HUES48 (cell line): Measurements from ENCODE around the gene GNAI3.

Experiments
- H3K27ac ChIP-seq: one replicate; pipeline ENCODE4 v1.7.0; 2013; ENCODE audit warnings: low read depth, low read length, inconsistent platforms
- H3K27me3 ChIP-seq: 2 replicates; pipeline ENCODE4 v1.6.1; 2013; ENCODE audit warnings: mild to moderate bottlenecking, low read length; ENCODE audit not compliant: control insufficient read depth, insufficient read depth
- H3K36me3 ChIP-seq: 2 replicates; pipeline ENCODE4 v1.6.1; 2013; ENCODE audit warnings: low read length; ENCODE audit not compliant: control insufficient read depth, insufficient read depth
- H3K4me1 ChIP-seq: 2 replicates; pipeline ENCODE4 v1.6.1; 2013; ENCODE audit warnings: mild to moderate bottlenecking, low read length; ENCODE audit not compliant: control insufficient read depth, insufficient read depth
- H3K4me3 ChIP-seq: 2 replicates; pipeline ENCODE4 v1.5.1; 2013; ENCODE audit warnings: mild to moderate bottlenecking, low read depth, low read length
- H3K9ac ChIP-seq: 2 replicates; pipeline ENCODE4 v1.6.1; 2013; ENCODE audit warnings: mild to moderate bottlenecking, low read depth, low read length, moderate library complexity
- H3K9me3 ChIP-seq: 2 replicates; pipeline ENCODE4 v1.6.1; 2013; ENCODE audit warnings: low read length; ENCODE audit not compliant: control insufficient read depth, insufficient read depth

Gene GNAI3

DNA sequence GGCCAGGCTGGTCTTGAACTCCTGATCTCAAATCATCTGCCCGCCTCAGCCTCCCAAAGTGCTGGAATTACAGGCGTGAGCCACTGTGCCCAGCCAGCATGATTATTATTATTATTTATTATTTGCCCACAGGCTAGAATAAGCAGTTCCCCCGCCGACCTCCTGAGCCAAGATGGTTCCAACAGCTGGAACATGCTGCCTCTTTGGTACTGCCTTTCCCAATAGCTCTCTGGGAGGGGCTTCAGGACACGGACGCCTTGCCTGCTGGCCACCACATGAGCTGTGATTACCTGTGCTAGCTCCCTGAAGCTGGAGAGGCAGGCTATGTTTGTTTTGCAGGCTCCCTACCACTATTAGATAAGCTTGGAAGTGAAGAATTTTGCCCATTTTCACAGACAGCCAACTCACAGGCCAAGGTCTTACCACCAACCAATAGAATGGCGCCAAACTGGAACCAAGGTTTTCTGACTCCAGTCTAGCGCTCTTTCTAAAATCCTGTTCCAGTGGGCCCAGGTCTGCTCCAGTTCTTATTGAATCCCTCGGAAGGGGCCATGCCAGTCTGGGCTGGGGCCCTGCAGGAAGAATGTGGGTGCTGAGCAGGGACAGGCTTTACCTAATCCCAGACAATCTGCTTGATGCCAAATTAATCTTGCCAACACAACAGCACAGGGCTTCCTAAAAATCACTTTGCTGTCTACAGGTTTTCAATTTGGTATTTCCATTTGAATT lies 10.8 kb upstream of the GNAI3 start:
- no peak overlapping the region for H3K9ac ChIP-seq
- H3K4me3 ChIP-seq = no peak overlapping the region
- no peaks in the 10 kb centered on the region for H3K36me3 ChIP-seq

DNA sequence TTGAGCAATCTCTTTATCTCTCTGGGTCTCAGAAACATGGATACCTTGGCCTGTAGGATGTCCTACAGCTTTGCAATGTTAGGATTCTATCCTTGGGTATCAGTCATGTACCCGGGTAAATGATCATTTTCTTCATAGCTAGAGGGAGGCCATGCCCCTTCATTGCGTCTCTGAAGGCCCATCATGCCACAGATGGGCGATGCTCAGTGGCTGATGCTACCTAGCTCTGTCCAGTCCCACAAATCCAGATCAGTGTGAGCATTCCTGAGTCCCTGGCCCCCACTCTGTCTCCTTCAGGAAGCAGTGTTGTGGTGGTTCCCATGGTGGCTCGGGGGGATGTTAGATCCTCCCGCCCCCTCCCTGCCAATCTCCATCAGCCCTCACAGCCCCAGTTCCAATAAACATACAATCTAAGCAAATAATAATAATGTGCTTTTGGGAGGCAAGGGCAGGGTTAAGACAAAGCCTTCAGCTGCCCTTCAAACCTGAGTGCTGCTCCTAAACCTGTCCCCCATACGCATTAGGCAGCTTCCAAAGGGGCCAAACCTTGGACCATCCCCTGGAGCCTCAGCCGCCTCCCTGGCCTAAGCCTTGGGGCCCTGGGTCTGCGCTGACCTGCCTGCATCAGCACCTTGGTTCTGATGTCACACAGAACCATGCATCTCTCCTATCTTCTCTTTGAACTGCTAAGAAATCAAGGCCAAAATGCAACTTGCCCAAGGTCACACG lies 9.4 kb upstream of the GNAI3 start:
- H3K36me3 ChIP-seq = no peaks in the 10 kb centered on the region
- H3K4me1 ChIP-seq = peaks cover 5% of the 10 kb centered on the region; the same call in 1 of the 2 replicates
- no peak overlapping the region for H3K27ac ChIP-seq
- no peaks in the 10 kb centered on the region for H3K27me3 ChIP-seq
- H3K9ac ChIP-seq = no peak overlapping the region
- no peaks in the 10 kb centered on the region for H3K9me3 ChIP-seq
- no peak overlapping the region for H3K4me3 ChIP-seq

More for the DNA sequence above, 10.8 kb upstream of the GNAI3 start:
- Histone ChIP-seq H3K27me3 (no peaks in the 10 kb centered on the region), H3K9me3 (no peaks in the 10 kb centered on the region), H3K27ac (no peak overlapping the region), H3K4me1 (peaks cover 6% of the 10 kb centered on the region; the same call in 1 of the 2 replicates)

DNA sequence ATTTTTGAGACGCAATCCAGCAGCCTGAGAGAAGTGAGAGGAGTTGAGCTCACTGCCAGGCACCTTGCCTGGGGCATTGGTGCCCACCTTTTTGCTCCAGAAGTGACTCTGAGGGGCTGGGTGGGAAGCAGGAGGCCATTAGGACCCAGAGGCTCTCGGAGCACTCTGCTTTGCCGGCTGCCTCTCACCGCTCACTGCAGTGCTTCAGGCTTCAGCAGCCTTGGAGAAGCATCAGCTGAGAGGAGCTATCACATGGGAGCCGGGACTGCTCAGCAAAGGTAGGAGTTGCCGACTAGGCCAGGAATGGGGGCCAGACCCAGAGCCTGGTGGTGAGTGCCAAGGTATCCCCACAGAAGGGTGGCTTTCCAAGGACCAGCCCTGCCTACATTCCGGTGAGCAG lies 8.7 kb upstream of the GNAI3 start, which contains the start of gene GPR61:
Gene GPR61 (plus strand): TSS at position 197 of the 400 bp plus-strand sequence. CDS start 3,151 bp downstream, outside the sequence.
- no peak within 1 kb of the TSS for H3K27ac ChIP-seq
- H3K9me3 ChIP-seq = no peaks in the 10 kb centered on the region
- H3K9ac ChIP-seq = no peak within 1 kb of the TSS
- no peak within 1 kb of the TSS; the same call in 1 of the 2 replicates for H3K4me3 ChIP-seq
- H3K27me3 ChIP-seq = no peaks in the 10 kb centered on the region
- H3K36me3 ChIP-seq = no peaks in the 10 kb centered on the region
- H3K4me1 ChIP-seq = peaks cover 5% of the 10 kb centered on the region; the same call in 1 of the 2 replicates

DNA sequence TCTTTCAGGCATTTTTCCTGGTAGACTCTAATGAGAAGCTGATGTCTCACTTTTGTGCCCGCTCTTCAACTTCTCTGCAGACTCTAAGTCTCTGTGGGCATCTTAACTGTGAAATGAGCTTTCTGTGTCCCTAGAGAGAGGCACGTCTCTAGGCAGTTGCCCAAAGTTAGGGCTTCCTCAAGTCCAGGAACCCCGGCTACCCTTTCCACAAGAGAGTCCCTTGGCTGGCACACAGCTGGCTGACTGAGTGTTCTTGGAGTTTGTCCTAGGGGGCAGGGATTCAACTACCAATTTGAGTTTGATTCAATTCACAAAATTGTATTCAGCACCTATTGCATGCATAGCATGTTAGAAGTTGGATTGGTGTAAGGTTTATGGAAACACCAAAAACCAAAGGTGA lies 7.3 kb upstream of the GNAI3 start:
- Histone ChIP-seq H3K4me1 (peaks cover 5% of the 10 kb centered on the region), H3K4me3 (no peak overlapping the region), H3K36me3 (no peaks in the 10 kb centered on the region), H3K27me3 (no peaks in the 10 kb centered on the region), H3K9ac (no peak overlapping the region), H3K27ac (no peak overlapping the region), H3K9me3 (no peaks in the 10 kb centered on the region)

DNA sequence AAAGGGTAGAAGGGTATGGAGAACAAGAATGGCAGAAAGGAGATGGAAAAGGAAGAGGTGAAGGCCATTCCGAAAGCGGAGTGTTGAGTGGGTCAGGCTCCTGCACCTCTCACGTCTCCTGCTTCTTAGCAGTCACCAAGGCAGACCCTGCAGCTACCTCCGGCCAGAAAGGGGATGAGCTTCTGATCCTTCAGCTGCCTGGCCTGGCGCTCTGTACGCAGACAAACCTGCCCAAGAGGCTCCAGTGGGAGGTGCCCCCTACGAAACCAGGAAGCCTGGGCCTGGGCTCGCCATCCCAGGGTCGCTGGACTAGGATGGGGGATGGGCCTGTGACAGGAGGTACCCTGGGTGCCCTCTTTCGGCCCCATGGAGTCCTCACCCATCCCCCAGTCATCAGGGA lies 5.8 kb upstream of the GNAI3 start:
- no peaks in the 10 kb centered on the region for H3K36me3 ChIP-seq
- H3K27ac ChIP-seq = no peak overlapping the region
- no peak overlapping the region for H3K9ac ChIP-seq
- H3K27me3 ChIP-seq = no peaks in the 10 kb centered on the region
- H3K4me1 ChIP-seq = peaks cover 18% of the 10 kb centered on the region
- no peaks in the 10 kb centered on the region for H3K9me3 ChIP-seq
- H3K4me3 ChIP-seq = no peak overlapping the region

DNA sequence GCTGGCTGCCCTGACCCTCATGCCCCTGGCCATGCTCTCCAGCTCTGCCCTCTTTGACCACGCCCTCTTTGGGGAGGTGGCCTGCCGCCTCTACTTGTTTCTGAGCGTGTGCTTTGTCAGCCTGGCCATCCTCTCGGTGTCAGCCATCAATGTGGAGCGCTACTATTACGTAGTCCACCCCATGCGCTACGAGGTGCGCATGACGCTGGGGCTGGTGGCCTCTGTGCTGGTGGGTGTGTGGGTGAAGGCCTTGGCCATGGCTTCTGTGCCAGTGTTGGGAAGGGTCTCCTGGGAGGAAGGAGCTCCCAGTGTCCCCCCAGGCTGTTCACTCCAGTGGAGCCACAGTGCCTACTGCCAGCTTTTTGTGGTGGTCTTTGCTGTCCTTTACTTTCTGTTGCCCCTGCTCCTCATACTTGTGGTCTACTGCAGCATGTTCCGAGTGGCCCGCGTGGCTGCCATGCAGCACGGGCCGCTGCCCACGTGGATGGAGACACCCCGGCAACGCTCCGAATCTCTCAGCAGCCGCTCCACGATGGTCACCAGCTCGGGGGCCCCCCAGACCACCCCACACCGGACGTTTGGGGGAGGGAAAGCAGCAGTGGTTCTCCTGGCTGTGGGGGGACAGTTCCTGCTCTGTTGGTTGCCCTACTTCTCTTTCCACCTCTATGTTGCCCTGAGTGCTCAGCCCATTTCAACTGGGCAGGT lies 5.0 kb upstream of the GNAI3 start:
- Histone ChIP-seq H3K27me3 (no peaks in the 10 kb centered on the region), H3K4me1 (peaks cover 18% of the 10 kb centered on the region), H3K9ac (no peak overlapping the region), H3K36me3 (no peaks in the 10 kb centered on the region), H3K4me3 (no peak overlapping the region), H3K9me3 (no peaks in the 10 kb centered on the region), H3K27ac (no peak overlapping the region)

DNA sequence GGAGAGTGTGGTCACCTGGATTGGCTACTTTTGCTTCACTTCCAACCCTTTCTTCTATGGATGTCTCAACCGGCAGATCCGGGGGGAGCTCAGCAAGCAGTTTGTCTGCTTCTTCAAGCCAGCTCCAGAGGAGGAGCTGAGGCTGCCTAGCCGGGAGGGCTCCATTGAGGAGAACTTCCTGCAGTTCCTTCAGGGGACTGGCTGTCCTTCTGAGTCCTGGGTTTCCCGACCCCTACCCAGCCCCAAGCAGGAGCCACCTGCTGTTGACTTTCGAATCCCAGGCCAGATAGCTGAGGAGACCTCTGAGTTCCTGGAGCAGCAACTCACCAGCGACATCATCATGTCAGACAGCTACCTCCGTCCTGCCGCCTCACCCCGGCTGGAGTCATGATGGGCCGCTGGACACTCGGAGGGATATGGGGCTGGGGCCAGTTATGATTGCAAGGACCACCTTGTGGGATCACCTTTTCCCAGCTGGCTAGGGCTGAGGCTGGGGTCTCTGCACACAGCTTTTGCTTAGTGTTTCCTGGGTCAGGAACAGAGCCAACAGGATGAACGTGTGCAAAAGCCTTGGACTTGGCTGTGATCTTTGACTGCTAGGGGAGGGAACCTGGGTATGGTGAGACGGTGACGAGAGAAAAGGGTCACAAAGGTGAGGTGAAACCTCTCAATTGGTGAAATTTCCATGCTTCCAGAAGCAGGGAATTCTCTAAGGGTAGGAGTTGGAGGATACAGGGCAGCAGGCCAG lies 4.3 kb upstream of the GNAI3 start:
- Histone ChIP-seq H3K9ac (no peak overlapping the region), H3K4me1 (peaks cover 18% of the 10 kb centered on the region), H3K27me3 (no peaks in the 10 kb centered on the region), H3K27ac (no peak overlapping the region), H3K36me3 (no peaks in the 10 kb centered on the region), H3K9me3 (no peaks in the 10 kb centered on the region), H3K4me3 (no peak overlapping the region)

DNA sequence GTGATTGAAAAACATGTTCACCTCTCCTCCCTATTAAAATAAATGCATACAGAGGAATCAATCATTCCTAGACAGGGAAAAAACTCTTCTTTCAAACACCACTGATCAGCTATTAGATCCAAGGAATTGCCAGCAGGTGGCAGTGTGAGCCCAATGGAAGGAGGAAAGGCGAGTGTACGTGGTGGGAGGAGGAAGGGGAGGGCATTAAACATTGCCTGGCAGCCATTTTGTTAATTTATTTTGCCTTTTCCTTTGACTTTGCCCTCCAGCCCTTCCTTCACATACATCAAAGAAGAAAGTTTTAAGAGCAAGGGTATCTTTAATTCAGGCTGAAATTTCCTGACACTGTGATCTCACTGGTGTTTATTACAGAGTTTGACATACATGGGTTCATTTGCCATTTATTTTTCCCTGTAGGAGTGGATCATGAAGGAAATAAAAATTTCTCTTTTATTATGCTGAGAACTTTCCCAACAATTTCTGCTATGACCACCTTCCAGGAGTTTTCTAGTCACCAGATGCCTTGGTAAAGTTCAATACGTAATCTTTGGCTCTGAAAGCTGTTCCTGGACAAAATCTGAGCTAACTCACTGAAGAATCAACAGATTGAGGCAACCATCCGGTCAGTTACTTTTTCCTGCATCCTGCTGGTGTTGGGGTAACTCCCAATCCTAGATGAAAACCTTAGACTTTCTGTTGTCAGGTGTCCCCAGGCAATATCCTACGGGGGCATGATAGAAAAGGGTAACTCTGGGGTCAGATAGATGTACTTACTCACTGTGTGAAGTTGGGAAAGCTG lies 1.9 kb upstream of the GNAI3 start:
- Histone ChIP-seq H3K9ac (no peak overlapping the region; the same call in 1 of the 2 replicates), H3K27ac (peak overlapping the region; percentile 67), H3K4me1 (peaks cover 20% of the 10 kb centered on the region), H3K36me3 (no peaks in the 10 kb centered on the region), H3K9me3 (no peaks in the 10 kb centered on the region), H3K27me3 (no peaks in the 10 kb centered on the region), H3K4me3 (peak overlapping the region; percentile 99; the same call in 1 of the 2 replicates)

DNA sequence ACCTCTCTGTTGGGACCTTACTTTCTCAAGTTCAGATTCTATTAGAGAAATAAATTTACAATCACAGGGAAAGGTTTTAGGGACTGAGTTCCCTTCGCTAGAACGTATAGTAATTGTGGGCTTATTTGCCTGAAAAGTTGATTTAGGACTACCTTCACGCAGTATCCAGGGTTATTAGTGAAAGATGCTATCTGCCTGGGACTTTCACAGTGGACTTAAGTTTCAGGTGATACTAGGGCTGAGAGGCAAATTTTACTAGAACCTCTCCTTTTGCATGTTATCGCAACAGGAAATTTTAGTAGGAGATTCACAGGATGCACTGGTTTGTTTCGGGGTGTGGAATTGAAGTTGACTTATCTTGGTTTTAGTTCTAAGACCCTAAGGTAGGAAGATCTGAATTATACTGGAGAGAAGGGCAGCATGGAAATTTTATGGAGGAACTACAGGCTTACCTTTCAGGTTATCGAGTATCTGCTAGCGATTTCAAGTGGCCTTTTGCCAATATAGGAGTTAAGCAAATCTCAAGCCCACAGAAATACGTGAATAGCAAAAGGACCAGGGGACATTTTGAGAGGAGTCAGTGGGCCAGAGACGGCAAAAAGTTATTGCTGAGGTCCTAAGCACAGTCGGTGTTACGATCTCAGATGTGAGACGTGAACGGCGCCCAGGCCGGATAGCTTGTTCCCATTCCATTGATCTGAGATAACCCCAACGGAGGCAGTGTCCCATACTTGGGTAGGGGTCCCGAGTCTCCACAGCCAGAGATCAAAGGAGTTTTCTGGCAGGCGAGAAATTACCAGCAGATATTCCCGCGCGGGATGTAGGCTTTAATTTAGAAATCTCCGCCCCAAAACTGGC lies 723 bp upstream of the GNAI3 start:
- no peaks in the 10 kb centered on the region for H3K27me3 ChIP-seq
- no peaks in the 10 kb centered on the region for H3K36me3 ChIP-seq
- H3K27ac ChIP-seq = peak overlapping the region; percentile 94
- peak overlapping the region; percentile 83 for H3K9ac ChIP-seq
- no peaks in the 10 kb centered on the region for H3K9me3 ChIP-seq
- peak overlapping the region; percentile 99 for H3K4me3 ChIP-seq
- peaks cover 20% of the 10 kb centered on the region for H3K4me1 ChIP-seq
